WI38 (cell line): ENCODE data around the gene SLC9A8.

Experiments used
- H3K4me3 ChIP-seq: 2 replicates; pipeline ENCODE4 v1.5.1; 2011; ENCODE audit warnings: low read depth, mild to moderate bottlenecking, control low read depth, low read length
- TF ChIP-seq, protein P1 (sequence below): IDR thresholded peaks from 2 replicates; pipeline ENCODE4 v1.5.1; 2012; ENCODE audit warnings: low read depth, mild to moderate bottlenecking, control low read depth, low read length

Gene SLC9A8

DNA sequence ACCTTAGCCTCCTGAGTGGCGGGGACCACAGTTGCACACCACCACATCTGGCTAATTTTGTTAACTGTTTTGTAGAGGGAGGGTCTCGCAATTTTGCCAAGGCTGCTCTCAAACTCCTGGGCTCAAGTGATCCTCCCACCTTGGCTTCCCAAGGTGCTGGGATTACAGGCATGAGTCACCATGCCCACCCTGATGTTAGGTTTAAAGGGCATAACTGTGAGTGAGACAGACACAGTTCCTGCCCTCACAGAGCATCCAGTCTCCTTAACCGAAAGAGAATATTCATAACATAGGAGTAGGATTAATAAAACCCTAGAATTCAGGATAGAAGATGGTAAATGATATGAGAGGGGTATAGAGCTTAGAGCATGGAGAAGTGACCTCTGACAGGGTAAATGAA is 105.8 kb downstream of the SLC9A8 start:
- H3K4me3 ChIP-seq: no peak overlapping the region
- TF ChIP-seq, protein P1, sequence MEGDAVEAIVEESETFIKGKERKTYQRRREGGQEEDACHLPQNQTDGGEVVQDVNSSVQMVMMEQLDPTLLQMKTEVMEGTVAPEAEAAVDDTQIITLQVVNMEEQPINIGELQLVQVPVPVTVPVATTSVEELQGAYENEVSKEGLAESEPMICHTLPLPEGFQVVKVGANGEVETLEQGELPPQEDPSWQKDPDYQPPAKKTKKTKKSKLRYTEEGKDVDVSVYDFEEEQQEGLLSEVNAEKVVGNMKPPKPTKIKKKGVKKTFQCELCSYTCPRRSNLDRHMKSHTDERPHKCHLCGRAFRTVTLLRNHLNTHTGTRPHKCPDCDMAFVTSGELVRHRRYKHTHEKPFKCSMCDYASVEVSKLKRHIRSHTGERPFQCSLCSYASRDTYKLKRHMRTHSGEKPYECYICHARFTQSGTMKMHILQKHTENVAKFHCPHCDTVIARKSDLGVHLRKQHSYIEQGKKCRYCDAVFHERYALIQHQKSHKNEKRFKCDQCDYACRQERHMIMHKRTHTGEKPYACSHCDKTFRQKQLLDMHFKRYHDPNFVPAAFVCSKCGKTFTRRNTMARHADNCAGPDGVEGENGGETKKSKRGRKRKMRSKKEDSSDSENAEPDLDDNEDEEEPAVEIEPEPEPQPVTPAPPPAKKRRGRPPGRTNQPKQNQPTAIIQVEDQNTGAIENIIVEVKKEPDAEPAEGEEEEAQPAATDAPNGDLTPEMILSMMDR: no peak

- no peak overlapping the region for H3K4me3 ChIP-seq
- TF ChIP-seq, protein P1: no peak
Observed at GRCh38 chr20:49919009-49919408, 106.4 kb downstream of the SLC9A8 start.

- no peak overlapping the region for H3K4me3 ChIP-seq
- TF ChIP-seq, protein P1: no peak
Observed at GRCh38 chr20:49919461-49919860, 106.8 kb downstream of the SLC9A8 start.

GRCh38 chr20:49924247-49924646 is 111.6 kb downstream of the SLC9A8 start:
- TF ChIP-seq, protein P1: no peak
- H3K4me3 ChIP-seq: no peak overlapping the region

DNA sequence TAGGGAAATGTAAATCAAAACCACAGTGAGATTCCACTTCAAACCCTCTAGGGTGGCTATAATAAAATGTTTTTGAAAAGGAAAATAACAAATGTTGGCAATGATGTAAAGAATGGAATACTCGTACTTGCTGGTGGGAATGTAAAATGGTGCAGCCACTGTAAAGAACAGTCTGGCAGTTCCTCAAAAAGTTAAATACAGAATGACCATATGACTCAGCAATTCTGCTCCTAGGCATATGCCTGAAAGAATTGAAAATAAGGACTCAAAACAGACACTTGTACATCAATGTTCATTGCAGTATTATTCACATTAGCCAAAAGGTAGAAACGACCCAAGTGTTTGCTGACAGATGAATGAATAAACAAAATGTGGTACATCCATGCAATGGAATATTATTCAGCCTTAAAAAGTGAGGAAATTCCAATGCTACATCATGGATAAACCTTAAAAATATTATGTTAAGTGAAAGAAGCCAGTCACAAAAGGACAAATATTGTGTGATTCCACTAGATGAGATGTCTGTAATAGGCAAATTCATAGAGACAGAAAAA is 113.3 kb downstream of the SLC9A8 start:
- TF ChIP-seq, protein P1: no peak
- H3K4me3 ChIP-seq: no peak overlapping the region

GRCh38 chr20:49928411-49929141 is 115.9 kb downstream of the SLC9A8 start:
- peak overlapping the region; percentile 23; the same call in 1 of the 2 replicates for H3K4me3 ChIP-seq
- TF ChIP-seq, protein P1: peak; percentile 87

- TF ChIP-seq, protein P1: no peak
- no peak overlapping the region; the same call in 1 of the 2 replicates for H3K4me3 ChIP-seq
Observed at GRCh38 chr20:49929142-49929494, 116.5 kb downstream of the SLC9A8 start.
